Activated CD8-positive, alpha-beta memory T cell treated with anti-CD3 and anti-CD28 coated beads, Interleukin-2, amount 10 ng/mL, durations not matched to agents 7 days and 5 days (primary cell): ENCODE measurements around the gene AGAP1. TPM values are rescaled to one million over a fixed set of nuclear protein-coding genes. Genes with fewer than 3 reads are reported as not detected.
A peak's percentile ranks its signal among the peaks of the same experiment; 100 is the strongest.

ENCODE experiments used
- ATAC-seq: fragments of 150-1000 bp; cut with Tn5 transposase; one replicate; pipeline ENCODE4 v1.10.0; 2021; ENCODE audit warnings: moderate library complexity
- CTCF ChIA-PET: fragments of 350-600 bp; sonication (Branson Sonifier 250); formaldehyde crosslinking; loops from one replicate; lab custom pipeline; 2021; ENCODE audit warnings: antibody characterized with exemption; lab: Charles Lee
- DNase-seq: peaks from one replicate; pipeline ENCODE4 v3.0.0-alpha.2; 2020
- H3K27ac Mint-ChIP-seq: one replicate; pipeline ENCODE4 v1.8.0; 2021; ENCODE audit warnings: mild to moderate bottlenecking, mixed read lengths
- H3K27me3 Mint-ChIP-seq: one replicate; pipeline ENCODE4 v1.8.0; 2021; ENCODE audit warnings: mixed read lengths
- H3K36me3 Mint-ChIP-seq: one replicate; pipeline ENCODE4 v1.8.0; 2021; ENCODE audit warnings: mild to moderate bottlenecking, mixed read lengths
- H3K4me1 Mint-ChIP-seq: one replicate; pipeline ENCODE4 v1.8.0; 2021; ENCODE audit warnings: mixed read lengths
- H3K4me3 Mint-ChIP-seq: one replicate; pipeline ENCODE4 v1.8.0; 2021; ENCODE audit warnings: mild to moderate bottlenecking, moderate library complexity, mixed read lengths
- H3K9me3 Mint-ChIP-seq: one replicate; pipeline ENCODE4 v1.8.0; 2022; ENCODE audit warnings: low read depth, mixed read lengths
- total RNA-seq, 2 experiments: library from RNA; stranded (reverse); gene quantifications; one replicate each; pipeline ENCODE4 v1.2.3, GENCODE V29; 2021

The AGAP1 gene
- total RNA-seq, 2 experiments from 2014 or later: 0.75 to 1.8 TPM

DNA sequence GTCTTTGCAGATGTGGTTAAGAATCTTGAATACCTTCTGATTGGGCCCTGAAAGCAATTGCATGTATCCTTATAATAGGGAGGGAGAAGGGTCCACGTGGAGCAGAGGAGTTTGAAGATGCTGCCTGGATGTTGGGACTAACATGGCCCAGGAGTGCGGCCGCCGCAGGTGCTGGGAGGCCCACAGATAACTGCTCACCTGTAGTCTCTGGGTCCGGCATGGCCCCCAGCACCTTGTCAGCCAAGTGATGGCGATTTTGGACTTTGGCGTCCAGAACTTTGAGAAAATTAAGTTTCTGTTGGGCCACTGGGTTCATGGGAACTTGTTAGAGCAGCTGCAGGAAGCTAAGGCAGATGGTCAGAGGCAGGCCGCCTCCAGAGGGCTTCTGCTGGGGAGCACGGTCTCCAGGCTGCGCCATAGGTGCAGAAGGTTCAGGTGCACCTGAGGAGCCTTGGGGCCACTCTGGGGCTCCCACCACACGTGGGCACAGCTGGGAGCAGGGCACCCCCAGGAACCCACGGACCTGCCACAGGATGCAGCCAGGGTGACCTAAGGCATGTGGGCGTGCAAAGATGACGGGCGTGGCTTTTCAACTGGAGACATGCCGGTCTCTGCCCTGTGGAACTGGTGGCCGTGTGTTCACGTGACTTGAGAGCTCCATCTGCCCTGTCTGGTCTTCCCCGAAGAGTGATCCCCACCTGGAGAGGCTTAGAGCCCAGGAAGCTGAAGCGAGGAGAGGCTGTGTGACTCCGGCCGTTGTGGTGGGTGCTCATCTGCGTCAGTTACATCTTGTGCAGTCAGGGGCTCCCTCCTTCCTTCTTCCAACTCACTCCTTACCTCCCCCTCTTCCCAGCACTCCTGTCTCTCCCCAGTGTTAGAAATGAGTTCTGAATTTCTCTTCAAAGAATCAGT is 277.3 kb downstream of the AGAP1 start:
- Mint-ChIP-seq H3K36me3 (no peaks in the 10 kb centered on the region), H3K4me1 (no peaks in the 10 kb centered on the region), H3K27ac (no peak overlapping the region), H3K9me3 (no peaks in the 10 kb centered on the region), H3K4me3 (no peak overlapping the region), H3K27me3 (peaks cover 10% of the 10 kb centered on the region)
- CTCF ChIA-PET: interaction anchor here (1.3 to 1.4 kb wide), 2 partner anchors 8 to 25 kb away, joined by 3 to 4 read pairs; no protein-coding TSS in a partner anchor
- ATAC-seq (no peak), DNase-seq (no peak)

DNA sequence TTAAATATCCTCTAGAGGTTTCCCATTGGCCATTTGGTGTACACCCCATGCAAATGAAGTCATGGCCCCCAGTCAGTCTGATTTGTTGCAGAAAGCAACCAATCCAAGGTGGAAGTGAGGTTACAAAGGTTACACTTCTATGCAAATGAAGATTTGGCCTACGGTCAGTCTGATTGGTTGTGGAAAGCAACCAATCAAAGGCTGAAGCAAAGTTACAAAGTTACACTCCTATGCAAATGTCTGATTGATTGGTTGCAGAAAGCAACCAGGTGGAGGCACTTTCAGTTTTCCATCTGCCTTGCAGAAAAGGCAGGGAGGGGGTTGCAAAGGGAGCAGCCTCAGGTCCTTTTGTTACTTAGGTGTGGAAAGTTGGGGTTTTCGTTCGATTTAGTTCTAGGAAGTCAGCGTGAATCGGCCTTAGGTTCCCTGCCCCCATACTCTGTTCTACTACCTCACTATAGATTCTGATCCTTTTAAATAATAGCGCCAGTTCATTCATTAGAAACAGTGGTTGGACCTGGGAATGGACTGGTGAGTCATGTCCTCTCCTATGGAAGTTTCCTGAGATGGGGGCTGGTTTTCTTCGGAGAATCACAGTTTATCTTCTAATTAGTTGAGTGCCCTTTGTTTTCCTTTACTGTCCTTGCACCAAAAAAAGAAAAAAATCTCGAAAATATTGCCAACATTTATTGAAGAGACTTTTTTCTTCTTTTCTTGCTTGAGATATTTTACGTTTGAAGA is 279.5 kb downstream of the AGAP1 start:
- no peaks in the 10 kb centered on the region for H3K4me1 Mint-ChIP-seq
- H3K4me3 Mint-ChIP-seq: no peak overlapping the region
- H3K27ac Mint-ChIP-seq: no peak overlapping the region
- DNase-seq (no peak), ATAC-seq (no peak)
- no peaks in the 10 kb centered on the region for H3K9me3 Mint-ChIP-seq
- peaks cover 4% of the 10 kb centered on the region for H3K27me3 Mint-ChIP-seq
- H3K36me3 Mint-ChIP-seq: no peaks in the 10 kb centered on the region
- CTCF ChIA-PET: no interaction called here

DNA sequence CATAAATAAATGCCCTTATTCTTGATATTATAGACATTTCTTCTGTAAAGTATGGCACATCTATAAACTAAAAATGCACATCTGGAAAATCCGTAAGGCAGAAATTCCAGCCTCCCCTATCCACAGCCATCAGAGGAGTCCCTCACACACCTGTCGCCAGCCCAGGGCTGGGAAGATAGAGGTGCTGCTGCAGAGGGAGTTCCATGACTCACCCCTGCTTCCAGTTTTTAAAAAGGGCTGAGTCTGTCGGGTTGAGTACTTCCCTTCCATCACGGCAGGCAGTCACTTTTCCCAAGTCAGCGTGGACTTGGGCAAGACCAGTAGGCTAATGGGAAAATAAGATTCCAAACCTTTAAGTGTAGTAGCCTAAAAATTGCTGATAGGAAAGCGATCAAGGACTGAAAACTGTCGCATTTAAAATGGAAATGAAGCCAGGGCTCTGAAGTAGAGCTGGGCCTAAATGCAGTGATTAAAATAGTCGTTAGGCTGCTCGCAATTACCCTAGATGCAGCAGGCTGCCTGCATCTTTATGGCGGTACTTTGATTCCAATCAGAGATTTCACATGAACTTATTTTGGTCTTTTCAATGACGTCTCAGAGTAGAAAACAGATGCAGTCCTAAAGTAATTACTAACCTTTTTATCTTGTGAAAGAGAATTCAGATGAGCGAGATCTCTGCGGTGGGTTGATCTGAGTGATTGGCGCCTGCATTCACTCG is 280.5 kb downstream of the AGAP1 start:
- H3K27me3 Mint-ChIP-seq: peaks cover 6% of the 10 kb centered on the region
- no peak for DNase-seq
- CTCF ChIA-PET: no interaction called here
- H3K4me3 Mint-ChIP-seq: no peak overlapping the region
- H3K4me1 Mint-ChIP-seq: no peaks in the 10 kb centered on the region
- ATAC-seq: no peak
- no peak overlapping the region for H3K27ac Mint-ChIP-seq
- H3K9me3 Mint-ChIP-seq: no peaks in the 10 kb centered on the region
- no peaks in the 10 kb centered on the region for H3K36me3 Mint-ChIP-seq

DNA sequence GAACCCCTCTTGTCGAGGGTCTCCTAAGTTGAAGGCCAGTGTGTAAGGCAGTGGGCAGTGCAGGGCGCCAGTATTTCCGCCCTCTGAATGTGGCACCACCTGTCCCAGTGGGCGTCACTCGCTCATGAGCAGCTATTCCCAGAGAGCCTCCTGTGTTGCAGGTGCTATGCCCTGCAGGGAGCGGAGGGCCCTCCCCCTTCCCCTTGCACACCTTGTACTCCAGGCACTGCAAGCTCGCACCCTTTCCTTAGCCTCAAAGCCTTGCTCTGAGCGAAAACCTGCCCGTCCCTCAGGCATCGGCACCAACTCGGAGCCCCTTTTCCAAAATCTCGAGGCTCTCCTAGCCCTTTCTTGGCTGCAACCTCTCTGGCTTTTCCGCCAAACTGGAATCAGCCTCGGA is 282.7 kb downstream of the AGAP1 start:
- no peak for DNase-seq
- no peak for ATAC-seq
- peaks cover 10% of the 10 kb centered on the region for H3K27me3 Mint-ChIP-seq

DNA sequence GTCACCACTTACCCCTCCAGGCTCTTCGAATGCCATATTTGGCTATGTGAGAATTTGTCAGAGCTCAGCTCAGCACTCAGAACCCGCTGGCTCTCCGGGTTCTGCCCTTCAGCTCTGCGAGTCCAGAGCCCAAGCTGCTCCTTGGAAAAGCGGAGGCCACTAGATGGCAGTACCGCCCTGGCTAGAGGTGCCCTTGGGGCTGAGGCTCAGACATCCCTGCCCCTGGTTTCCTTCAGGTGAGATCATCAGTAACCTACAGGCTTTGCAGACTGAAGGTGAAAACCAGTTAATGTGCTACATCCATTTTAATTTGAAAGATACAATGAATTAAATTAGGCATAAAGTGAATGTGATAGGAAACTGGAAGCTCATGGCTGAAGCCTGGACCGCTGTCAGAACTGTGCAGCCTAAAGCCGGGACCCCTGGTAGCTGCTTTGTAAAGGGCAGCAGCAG is 285.6 kb downstream of the AGAP1 start:
- Mint-ChIP-seq H3K4me1 (no peaks in the 10 kb centered on the region), H3K4me3 (no peak overlapping the region), H3K27ac (no peak overlapping the region), H3K36me3 (no peaks in the 10 kb centered on the region), H3K9me3 (no peaks in the 10 kb centered on the region), H3K27me3 (peaks cover 16% of the 10 kb centered on the region)
- DNase-seq: peak; percentile 71
- peak; percentile 68 for ATAC-seq
- CTCF ChIA-PET: interaction anchor here (0.6 to 2.8 kb wide), 16 partner anchors 8 to 422 kb away, joined by 3 to 41 read pairs (median 3); no protein-coding TSS in a partner anchor

More for the DNA sequence above, 282.7 kb downstream of the AGAP1 start:
- Mint-ChIP-seq H3K36me3 (no peaks in the 10 kb centered on the region), H3K27ac (no peak overlapping the region), H3K4me3 (no peak overlapping the region), H3K4me1 (no peaks in the 10 kb centered on the region), H3K9me3 (no peaks in the 10 kb centered on the region)
- CTCF ChIA-PET: no interaction called here

DNA sequence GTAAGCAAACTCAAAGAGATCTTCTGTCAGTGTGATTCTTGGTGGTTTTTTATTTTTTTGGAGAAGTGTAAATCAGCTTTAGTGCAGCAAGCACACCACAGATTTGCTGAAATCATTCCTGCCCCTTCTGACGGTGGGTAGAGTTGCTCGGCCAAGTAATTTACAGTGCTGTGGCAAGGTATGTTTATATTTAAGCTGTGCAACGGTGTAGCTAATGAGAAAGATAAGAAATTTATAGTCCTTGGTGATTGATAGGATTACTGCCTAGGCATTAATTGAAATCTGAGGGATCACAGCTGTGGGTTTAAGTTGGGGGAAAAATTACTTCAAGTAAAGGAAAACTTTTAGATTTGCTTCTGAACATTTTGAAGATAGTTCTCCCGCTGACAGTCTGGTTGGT is 286.6 kb downstream of the AGAP1 start:
- Mint-ChIP-seq H3K27ac (no peak overlapping the region), H3K4me1 (no peaks in the 10 kb centered on the region), H3K36me3 (no peaks in the 10 kb centered on the region), H3K27me3 (peaks cover 16% of the 10 kb centered on the region), H3K9me3 (no peaks in the 10 kb centered on the region), H3K4me3 (no peak overlapping the region)
- ATAC-seq (no peak), DNase-seq (no peak)
- CTCF ChIA-PET: interaction anchor here (1.6 to 2.8 kb wide), 2 partner anchors 400 to 405 kb away, joined by 5 to 41 read pairs; no protein-coding TSS in a partner anchor

DNA sequence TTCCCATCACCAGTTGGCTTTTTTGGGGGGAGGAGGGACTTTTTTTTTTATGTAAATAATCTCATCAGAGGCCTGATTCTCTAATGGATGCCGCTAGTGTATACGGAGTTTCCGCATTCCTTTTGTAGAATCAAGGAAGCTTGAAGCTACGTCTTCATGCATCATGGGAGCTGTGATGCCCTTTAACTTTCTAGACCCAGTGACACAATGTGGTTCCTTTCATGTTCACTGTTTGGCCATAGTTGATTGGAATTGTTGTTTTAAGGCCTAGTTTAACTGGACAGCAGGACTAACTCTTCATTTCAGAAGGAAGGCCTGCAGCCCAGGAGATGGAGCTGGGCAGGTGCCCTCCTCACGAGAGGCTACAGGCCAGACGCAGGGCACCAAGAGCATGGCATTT is 287.9 kb downstream of the AGAP1 start:
- Mint-ChIP-seq H3K9me3 (no peaks in the 10 kb centered on the region), H3K36me3 (no peaks in the 10 kb centered on the region), H3K27me3 (peaks cover 16% of the 10 kb centered on the region), H3K4me1 (no peaks in the 10 kb centered on the region), H3K4me3 (no peak overlapping the region), H3K27ac (no peak overlapping the region)
- CTCF ChIA-PET: interaction anchor here (1.0 to 1.5 kb wide), 2 partner anchors 16 to 442 kb away, joined by 3 to 5 read pairs; no protein-coding TSS in a partner anchor
- ATAC-seq (no peak), DNase-seq (no peak)

DNA sequence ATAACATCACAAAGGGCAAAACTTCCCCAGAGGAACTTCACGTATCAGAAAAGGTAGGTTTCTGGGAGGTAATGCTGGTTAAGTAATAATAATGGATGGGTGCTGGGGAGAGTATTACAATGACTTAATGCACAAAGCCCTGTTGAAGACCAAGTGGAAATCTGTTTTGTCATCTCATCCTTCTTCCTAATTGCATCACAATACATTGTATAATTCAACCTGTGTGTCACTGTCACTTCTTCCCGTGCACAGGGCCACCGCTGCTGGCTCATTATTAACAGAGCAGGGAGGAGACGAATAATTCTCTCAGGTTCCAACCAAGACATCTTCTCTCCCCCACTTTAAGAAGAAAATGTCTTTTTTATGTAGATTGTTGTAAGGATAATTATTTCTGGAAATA is 290.9 kb downstream of the AGAP1 start:
- DNase-seq (no peak), ATAC-seq (no peak)
- Mint-ChIP-seq H3K4me1 (no peaks in the 10 kb centered on the region), H3K27me3 (peaks cover 14% of the 10 kb centered on the region), H3K4me3 (no peak overlapping the region), H3K36me3 (no peaks in the 10 kb centered on the region), H3K9me3 (no peaks in the 10 kb centered on the region), H3K27ac (no peak overlapping the region)
- CTCF ChIA-PET: no interaction called here

DNA sequence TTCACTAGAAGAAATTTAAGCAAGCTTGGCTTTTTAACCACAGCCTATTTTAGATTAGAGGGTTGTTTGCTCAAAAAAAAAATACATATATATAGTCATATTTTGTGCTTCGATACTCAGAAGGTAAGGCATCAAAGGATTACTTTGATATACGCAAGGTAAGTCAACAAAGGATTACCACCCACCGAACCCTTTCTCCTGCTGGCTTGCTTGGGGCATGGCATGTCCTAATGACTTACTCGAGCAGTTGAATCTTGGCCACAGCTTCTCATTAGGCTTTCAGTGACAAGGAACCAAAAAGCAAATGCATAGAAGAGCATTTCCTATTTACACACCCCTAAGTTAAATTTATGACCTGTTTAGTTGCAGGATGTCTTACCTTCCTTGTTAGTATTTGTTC is 295.7 kb downstream of the AGAP1 start:
- CTCF ChIA-PET: interaction anchor here (1.6 kb wide), 1 partner anchor 10 kb away, joined by 5 read pairs; no protein-coding TSS in a partner anchor
- H3K36me3 Mint-ChIP-seq: no peaks in the 10 kb centered on the region
- no peaks in the 10 kb centered on the region for H3K4me1 Mint-ChIP-seq
- DNase-seq (no peak), ATAC-seq (no peak)
- H3K9me3 Mint-ChIP-seq: no peaks in the 10 kb centered on the region
- peaks cover 3% of the 10 kb centered on the region for H3K27me3 Mint-ChIP-seq
- no peak overlapping the region for H3K27ac Mint-ChIP-seq
- H3K4me3 Mint-ChIP-seq: no peak overlapping the region

DNA sequence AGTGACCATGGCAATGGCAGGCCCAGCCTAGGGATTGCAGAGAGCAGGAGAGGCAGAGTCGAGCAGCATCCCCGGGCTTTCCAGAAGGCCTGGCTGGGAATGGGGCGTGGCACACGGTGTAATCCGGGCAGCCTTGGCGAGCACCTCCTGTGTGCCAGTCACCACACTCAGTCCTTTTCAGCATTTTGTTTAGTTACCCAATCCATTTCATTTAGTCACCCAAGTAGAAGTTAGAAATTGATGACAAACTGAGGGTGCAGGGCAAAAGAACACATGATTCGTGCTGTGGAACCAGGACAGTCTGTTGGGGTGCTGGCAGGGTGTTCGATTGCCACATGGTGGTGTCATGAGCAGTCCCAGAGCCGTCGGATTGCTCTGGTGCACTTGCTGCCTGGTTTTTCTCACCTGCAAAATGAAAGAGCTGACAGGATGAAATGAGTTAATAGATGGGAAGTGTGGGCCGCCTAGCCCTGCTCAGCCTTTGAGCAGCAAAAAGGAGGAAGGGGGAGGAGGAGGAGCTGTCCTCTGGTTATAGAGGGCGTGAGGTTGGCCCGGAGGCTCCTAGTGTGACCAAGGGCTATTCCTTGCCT is 299.4 kb downstream of the AGAP1 start:
- H3K9me3 Mint-ChIP-seq: no peaks in the 10 kb centered on the region
- CTCF ChIA-PET: interaction anchor here (0.9 kb wide), 1 partner anchor 23 kb away, joined by 3 read pairs; no protein-coding TSS in a partner anchor

DNA sequence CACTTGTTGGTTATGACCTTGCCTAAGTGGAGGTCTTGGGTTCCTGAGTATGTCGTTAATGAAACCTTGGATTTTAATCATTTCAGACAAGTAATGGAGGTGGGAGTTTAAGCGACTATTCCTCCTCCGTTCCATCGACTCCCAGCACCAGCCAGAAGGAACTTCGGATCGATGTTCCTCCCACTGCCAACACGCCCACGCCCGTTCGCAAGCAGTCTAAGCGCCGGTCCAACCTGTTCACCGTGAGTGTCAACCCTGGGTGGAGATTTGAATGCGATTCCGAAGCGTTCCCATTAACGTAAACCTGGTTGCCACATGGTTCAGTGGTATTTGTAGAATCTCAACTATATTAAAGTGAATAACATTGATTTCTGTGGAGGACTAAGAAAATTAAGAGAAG is 305.4 kb downstream of the AGAP1 start:
- CTCF ChIA-PET: no interaction called here
- no peaks in the 10 kb centered on the region for H3K36me3 Mint-ChIP-seq
- ATAC-seq: no peak
- H3K4me3 Mint-ChIP-seq: no peak overlapping the region
- peaks cover 7% of the 10 kb centered on the region for H3K9me3 Mint-ChIP-seq
- DNase-seq: peak; percentile 23
- no peaks in the 10 kb centered on the region for H3K4me1 Mint-ChIP-seq
- no peak overlapping the region for H3K27ac Mint-ChIP-seq
- H3K27me3 Mint-ChIP-seq: no peaks in the 10 kb centered on the region

More for the DNA sequence above, 299.4 kb downstream of the AGAP1 start:
- Mint-ChIP-seq H3K4me3 (no peak overlapping the region), H3K4me1 (no peaks in the 10 kb centered on the region), H3K36me3 (no peaks in the 10 kb centered on the region), H3K27ac (no peak overlapping the region), H3K27me3 (peaks cover 3% of the 10 kb centered on the region)
- DNase-seq (no peak), ATAC-seq (no peak)

DNA sequence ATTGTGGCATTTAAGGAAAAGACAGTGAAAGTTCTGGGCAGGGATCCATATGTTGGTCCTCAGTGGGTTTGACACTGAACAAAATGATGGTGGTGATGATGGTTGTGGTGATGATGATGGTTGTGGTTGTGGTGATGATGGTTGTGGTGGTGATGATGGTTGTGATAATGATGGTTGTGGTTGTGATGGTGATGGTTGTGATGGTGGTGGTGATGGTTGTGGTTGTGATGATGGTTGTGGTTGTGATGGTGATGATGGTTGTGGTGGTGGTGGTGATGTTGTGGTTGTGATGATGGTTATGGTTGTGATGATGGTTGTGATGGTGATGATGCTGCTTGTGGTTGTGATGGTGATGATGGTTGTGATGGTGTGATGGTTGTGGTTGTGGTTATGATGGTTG is 308.7 kb downstream of the AGAP1 start:
- peaks cover 7% of the 10 kb centered on the region for H3K9me3 Mint-ChIP-seq
- no peak overlapping the region for H3K27ac Mint-ChIP-seq
- CTCF ChIA-PET: no interaction called here
- no peaks in the 10 kb centered on the region for H3K4me1 Mint-ChIP-seq
- H3K36me3 Mint-ChIP-seq: no peaks in the 10 kb centered on the region
- DNase-seq: no peak
- no peaks in the 10 kb centered on the region for H3K27me3 Mint-ChIP-seq
- H3K4me3 Mint-ChIP-seq: no peak overlapping the region
- ATAC-seq: no peak
